Dermis blood vessel endothelial cell (primary cell): ENCODE results near the gene CTDSP2. TPM values are rescaled to one million over a fixed set of nuclear protein-coding genes. Genes with fewer than 3 reads are reported as not detected.
A peak's percentile ranks its signal among the peaks of the same experiment; 100 is the strongest.
"Not testable (repeated sequence)": the region's sequence is repeated elsewhere in the genome, so short reads cannot be mapped to it uniquely, and the experiment has no call there.

Experiments used
- DNase-seq: peaks from one replicate; pipeline ENCODE4 v3.0.0; 2010
- total RNA-seq: library from RNA; depleted of rRNA; stranded (reverse); fragments of >200 nt; gene quantifications from 2 replicates; pipeline ENCODE4 v1.2.3, GENCODE V29; 2014

Gene CTDSP2
- total RNA-seq, 1 donor from 2014 or later = 85.4 TPM

GRCh38 chr12:57881035-57881434 lies 34.5 kb upstream of the CTDSP2 start:
- DNase-seq = not testable (repeated sequence)

- DNase-seq = no peak
Observed at GRCh38 chr12:57877876-57878275, 31.3 kb upstream of the CTDSP2 start.

DNA sequence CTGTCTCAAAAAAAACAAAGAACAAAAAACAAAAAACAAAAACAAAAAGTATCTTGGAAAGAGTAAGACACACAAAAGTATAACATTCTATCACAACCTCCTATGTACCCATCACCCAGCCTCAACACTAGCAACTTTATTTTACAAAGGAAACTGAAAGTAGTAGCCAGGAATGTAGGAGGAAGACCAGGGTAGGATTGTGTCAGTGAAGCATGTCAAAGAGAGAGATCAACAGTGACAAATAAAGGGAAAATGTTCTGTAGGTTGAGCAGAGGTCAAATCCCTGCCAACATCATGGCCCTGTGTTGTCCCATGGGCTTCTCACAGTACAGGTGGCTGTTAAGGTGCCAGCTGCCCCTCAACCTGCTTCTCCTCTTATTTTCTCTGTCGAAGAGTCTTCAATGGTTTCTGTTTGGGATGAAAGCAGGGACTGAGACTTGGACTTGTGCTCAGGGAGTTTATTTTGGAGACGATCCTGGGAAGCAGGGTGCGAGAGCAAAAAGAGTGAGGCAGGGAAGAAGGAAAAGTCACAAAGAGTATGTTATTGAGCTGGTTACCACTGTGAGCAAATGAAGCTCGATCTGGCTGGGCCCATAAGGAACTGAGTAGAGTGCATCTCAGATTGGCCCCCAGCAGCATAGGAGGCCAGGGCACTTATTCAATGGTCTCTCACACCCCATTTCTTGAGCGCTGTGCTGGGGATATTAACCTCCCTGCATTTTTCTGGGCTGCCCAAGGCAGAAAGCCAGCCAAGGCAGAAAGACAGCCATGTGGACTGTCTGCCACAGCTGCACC lies 29.4 kb upstream of the CTDSP2 start:
- DNase-seq = no peak

DNA sequence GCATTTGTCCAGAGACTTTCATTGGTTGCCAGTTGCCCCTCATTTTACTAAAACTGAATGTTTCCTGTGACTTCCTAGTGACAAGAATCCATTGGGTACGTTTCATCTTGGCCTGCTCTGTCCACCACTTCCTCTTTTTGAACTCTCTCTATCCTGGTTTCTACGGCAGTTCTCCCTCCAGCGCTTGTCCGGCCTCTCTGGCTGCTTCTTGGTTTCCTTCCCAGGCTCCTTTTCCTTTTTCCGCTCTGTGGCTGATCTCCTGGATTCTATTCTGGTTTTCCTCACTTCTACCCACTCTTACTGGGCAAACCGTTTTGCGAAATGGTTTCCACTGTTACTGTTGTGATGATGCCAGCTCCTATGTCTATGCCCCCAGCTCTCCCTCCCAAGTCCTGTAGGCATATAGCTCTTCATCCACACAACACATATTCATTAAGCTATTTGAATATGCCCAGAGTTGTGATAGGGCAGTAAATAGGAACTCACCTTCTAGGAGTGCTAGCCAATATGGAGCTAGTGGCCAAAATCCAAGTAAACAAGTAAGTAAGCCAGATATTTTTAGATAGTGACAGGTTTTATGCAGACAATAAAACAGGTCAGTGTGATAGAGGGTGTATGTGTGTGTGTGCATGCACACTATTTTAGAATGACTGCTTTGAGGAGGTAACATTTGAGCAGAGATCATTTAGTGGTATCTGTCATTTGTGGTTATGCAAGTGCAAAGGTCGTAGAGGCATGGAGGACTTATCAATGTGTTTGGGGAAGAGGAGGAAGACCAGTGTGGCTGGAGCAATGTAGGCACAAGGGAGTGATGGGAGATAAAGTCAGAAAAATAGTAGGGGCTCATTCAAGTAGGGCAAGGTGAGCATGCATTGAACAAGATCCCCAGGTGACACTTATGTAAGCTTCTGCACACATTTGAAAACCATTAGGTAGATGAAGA lies 27.9 kb upstream of the CTDSP2 start:
- DNase-seq = no peak

DNA sequence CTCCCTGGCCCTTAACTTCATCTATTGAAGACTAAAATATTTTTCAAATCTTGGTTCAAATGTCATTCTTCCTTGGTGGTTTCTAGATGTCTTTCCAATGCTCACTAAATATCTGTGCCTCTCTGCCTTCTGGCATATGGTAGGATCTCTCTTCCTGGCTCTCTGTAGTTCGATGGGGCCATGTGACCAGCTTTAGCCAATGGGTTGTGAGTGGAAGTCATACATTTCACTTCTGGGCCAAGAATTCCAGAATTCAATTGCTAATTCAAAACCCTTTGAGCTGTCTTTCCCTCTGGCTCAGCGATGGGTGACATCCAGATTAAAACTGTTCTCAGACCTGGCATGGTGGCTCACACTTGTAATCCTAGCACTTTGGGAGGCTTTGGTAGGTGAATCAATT lies 25.8 kb upstream of the CTDSP2 start:
- DNase-seq = no peak

- no peak for DNase-seq
Observed at GRCh38 chr12:57869927-57870318, 23.4 kb upstream of the CTDSP2 start.

DNA sequence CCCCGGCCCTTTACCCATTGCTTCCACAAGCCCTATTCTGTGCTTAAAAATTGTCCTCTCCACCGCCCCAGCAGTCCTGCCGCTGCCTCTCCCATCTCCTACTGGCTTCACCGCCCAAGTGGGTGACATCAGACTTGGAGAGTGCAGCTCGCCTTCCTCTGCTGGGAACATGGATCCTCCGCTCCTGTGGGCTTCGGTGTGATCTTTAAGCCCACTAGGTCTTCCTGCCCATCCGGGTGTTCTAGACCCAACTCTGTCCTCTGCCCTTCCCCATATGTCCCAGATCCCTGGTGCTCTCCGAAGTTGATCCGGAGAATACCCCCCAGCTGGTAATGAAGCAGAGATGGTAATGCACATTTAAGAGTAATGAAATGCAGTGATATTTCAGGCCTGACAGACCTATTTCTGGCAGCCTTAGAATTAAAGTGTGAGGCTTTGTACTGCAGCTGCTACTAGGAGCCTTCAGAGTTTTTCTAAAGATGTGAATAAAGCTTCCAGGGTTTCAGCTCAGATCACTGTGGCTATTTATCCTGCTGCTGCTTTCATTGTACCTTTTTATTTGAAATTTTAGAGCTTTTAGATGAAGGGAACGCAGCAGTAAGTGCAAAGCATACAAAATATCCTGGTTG lies 22.9 kb upstream of the CTDSP2 start:
- no peak for DNase-seq

DNA sequence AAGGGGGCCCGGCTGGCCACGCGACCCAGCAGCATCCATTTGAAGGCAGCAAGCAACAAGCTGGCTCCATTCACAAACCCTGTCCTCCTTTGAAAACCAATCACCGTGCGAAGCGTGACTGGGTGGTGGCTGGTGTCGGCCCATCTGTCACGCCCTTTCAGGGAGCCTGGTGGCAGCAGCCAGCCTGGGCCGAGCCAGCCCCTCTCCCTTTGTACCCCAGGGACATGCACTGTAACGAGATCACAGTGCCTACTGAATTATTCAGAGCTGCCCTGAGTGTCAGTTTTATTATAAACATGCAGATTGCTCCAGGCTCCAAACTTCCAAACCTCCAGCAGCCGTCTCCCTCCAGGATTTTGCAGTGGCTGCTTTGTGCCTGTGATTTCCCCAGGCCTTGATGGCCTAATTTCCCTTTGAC lies 22.3 kb upstream of the CTDSP2 start:
- DNase-seq = no peak

GRCh38 chr12:57868221-57868620 lies 21.7 kb upstream of the CTDSP2 start:
- DNase-seq = no peak

- DNase-seq = no peak
Observed at GRCh38 chr12:57866308-57867019, 19.9 kb upstream of the CTDSP2 start.

DNA sequence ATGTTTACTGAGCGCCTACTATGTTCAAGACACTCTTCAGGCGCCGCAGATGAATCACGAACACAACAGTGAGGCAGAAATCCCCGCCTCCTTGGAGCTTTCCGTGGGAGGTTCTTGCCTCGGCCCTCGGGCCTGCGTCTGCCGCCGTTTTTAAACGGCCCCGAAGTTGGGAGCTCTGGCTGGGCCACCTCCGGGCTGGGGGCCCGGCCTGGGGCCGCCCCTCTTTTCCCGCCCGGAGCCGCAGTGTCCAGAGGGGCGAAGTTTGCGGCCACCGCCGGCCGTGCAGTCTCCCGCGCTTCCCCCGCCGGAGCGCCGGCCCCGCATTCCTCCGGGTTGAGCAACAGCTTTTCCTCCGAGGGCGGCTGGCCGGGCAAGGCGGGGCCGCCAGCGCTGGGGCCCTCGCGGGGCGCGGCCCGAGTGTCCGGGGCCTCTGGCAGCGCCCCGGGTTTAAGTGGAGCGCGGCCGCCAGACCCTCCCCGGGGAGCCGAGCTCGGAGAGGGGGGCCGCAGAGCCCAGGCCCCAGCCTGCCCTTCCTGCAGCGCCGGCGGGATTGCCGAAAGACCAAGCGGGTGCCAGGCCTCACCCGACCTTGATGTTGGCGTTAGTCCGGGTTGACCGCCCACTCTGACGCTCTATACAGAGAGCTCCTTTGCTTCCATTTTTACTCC lies 18.7 kb upstream of the CTDSP2 start:
- DNase-seq = peak; percentile 77

DNA sequence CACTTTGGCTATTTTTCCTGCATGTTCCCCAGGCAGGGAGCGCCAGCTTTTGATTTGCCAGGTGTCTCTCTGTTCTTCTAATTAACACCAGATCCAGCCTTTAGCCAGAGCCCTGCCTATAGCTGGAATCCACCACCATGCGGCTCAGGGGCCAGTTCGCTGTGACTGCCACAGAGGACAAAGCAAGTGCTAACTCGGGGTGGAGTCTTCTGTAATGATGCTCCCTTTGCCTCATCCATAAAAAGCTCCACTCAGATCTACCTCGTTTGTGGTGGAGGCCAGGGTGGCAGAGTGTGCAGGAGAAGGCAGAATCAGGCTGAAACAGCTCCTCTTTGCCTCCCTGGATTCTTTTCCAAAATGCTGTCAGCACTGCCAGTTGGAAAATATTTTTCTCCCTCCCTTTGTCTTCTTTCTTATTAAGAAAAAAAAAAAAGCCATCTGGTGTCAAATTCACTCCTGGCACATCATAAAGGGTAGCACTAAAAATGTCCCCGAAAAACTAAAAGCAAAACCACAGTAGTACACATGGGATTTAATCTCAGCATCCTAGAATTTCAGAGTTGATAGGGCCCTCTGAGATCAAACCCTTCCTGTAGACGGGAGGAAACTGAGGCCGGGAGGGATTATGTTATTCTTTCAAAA lies 18.0 kb upstream of the CTDSP2 start:
- DNase-seq = no peak

DNA sequence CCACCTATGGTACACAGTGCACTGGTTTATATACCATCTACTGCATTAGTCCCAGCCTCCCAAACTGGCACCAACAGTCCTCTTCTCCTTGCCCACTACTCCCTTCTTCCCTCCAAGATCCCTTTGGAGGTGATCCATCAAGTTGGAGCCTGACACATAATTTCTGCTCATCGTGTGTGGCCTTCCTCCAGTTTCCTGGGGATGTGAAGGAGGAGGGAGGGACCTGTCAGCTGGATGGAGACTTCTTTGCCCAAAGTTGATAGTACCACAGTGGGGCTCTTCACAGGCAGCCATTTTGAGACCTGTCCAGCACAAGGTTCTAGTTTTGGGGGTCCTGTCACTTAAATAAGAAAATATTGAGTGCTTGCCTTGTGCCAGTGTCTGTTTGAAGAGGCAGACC lies 17.1 kb upstream of the CTDSP2 start:
- no peak for DNase-seq

DNA sequence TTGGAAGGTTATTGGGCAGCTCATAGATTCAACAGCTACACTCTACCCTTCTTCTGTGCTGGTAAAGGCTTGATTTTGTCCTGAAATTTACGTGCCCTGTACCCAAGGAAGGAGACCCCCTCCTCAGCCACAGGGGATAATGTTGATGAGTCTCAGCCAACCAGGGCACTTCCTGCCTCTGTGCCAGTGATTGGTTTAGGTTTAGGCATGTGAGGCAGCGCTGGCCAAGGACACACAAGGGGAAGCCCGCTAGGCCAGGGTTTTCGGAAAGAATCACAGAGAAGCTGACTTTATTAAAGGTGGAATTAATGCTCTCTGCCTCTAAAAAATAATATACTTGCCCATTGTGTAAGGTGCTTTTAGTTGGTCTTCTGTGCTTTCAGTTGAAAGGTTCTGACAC lies 15.4 kb upstream of the CTDSP2 start:
- no peak for DNase-seq

DNA sequence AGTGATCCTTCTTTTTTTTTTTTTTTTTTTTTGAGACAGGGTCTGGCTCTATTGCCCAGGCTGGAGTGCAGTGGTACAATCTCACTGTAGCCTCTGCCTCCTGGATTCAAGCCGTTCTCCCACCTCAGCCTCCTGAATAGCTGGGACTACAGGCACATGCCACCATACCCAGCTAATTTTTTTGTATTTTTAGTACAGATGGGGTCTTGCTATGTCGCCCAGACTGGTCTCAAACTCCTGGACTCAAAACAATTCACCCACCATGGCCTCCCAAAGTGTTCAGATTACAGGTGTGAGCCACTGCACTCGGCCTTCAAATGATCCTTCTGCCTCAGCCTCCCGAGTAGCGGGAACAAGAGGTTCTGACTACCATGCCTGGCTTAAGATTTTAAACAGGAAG lies 14.4 kb upstream of the CTDSP2 start:
- not testable (repeated sequence) for DNase-seq

- no peak for DNase-seq
Observed at GRCh38 chr12:57859121-57859520, 12.6 kb upstream of the CTDSP2 start.

DNA sequence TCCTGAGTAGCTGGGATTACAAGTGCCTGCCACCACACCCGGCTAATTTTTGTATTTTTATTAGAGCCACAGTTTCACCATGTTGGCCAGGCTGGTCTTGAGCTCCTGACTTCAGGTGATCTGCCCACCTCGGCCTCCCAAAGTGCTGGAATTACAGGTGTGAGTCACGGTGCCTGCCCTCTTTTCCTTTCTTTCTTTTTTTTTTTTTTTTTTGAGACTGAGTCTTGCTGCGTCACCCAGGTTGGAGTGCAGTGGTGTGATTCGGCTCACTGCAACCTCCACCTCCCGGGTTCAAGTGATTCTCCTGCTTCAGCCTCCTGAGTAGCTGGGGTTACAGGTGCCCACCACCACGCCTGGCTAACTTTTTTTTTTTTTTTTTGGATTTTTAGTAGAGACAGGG lies 11.6 kb upstream of the CTDSP2 start:
- DNase-seq = not testable (repeated sequence)

DNA sequence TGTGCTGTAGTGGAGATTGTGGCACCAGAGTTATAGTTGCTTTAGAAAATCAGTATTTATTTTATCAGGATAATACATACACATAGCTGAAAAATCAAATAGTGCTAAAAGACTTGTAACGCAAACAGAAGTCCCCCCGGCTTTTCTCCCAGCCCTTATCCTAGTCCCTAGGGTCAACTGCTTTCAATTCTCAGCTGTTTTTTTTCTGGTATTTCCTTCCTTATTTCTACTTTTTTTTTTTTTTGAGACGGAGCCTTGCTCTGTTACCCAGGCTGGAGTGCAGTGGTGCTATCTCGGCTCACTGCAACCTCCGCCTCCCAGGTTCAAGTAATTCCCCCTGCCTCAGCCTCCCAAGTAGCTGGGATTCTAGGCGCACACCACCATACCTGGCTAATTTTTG lies 8.4 kb upstream of the CTDSP2 start:
- DNase-seq = no peak

- no peak for DNase-seq
Observed at GRCh38 chr12:57853864-57854556, 7.5 kb upstream of the CTDSP2 start.

- no peak for DNase-seq
Observed at GRCh38 chr12:57852620-57853500, 6.3 kb upstream of the CTDSP2 start.
